SKM-1 treated with dmso at 0.1 percent for 144 hours (cell line): ENCODE measurements around the gene LEO1.
"Not testable (repeated sequence)": the region's sequence is repeated elsewhere in the genome, so short reads cannot be mapped to it uniquely, and the experiment has no call there.

Experiments
- DNase-seq: peaks from one replicate; lab custom pipeline; 2025; ENCODE audit not compliant: unreplicated experiment; lab: John Stamatoyannopoulos, UW

LEO1 gene

DNA sequence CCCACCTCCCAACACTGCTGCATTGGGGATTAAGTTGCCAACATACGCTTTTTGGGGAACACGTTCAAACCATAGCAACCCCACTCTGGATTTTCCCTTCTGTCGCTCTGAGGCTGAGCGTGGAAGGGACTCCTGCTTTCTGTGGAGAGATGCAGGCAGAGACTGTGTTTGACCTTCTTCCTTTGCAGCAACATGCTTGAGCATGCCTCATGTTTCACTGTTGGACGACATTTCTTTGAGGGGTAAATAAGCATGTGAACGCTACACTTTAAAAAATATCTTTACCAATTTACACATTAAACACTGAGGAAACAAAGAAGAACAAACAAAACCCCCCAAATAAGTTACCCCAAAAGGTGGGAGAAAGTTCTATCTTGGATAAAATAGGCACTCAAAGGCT lies 33.2 kb upstream of the LEO1 start:
- no peak for DNase-seq

GRCh38 chr15:52003710-52004109 lies 32.1 kb upstream of the LEO1 start:
- DNase-seq: no peak

DNA sequence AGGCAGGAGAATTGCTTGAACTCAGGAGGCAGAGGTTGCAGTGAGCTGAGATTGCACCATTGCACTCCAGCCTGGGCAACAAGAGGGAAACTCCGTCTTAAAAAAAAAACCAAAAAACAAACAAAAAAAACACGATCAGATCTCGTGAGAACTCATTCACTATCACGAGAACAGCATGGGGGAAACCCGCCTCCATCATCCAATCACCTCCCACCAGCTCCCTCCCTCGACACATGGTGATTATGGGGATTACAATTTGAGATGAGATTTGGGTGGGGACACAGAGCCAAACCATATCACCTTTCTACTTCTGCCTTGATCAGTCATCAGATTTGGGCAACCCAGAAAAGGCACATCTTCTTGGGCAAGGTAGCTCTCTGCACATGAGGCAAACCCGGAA lies 31.5 kb upstream of the LEO1 start:
- DNase-seq: not testable (repeated sequence)

DNA sequence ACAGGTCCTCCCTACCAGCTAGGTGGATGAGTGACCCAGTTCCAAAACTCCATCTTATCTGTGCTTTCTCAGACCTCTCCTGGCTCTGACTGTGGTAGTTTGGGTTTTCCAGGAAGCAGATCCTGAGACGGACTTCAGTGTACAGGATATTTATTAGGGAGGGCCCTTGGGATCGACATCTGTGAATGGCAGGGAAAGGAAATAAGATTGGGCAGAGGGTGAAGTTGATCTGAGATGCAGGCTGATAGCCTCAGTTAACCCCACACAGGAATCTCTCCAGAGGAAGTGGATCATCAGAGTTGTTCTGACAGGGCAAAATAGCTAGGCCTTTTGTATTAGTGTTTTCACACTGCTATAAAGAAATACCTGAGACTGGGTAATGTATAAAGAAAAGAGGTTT lies 30.8 kb upstream of the LEO1 start:
- no peak for DNase-seq

DNA sequence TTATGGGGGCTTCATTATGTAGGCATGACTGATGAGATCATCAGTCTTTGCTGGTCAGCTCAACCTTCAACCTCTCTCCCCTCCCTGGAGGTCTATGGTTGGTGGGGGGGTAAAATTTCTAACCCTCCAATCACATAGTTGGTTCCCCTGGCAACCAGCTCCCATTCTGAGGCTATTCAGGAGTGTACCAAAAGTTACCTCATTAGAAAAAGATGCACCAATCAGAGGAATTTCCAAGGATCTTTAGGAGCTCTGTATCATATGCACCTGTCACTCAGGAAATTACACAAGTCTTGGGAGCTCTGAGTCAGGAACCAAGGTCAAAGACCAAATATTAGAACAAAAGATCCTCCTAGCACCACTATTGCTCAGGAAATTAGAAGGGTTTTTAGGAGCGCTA lies 21.4 kb upstream of the LEO1 start:
- DNase-seq: no peak

- DNase-seq: no peak
Measured at GRCh38 chr15:51991141-51991540, 19.6 kb upstream of the LEO1 start.

GRCh38 chr15:51982770-51983103 lies 11.2 kb upstream of the LEO1 start:
- no peak for DNase-seq

DNA sequence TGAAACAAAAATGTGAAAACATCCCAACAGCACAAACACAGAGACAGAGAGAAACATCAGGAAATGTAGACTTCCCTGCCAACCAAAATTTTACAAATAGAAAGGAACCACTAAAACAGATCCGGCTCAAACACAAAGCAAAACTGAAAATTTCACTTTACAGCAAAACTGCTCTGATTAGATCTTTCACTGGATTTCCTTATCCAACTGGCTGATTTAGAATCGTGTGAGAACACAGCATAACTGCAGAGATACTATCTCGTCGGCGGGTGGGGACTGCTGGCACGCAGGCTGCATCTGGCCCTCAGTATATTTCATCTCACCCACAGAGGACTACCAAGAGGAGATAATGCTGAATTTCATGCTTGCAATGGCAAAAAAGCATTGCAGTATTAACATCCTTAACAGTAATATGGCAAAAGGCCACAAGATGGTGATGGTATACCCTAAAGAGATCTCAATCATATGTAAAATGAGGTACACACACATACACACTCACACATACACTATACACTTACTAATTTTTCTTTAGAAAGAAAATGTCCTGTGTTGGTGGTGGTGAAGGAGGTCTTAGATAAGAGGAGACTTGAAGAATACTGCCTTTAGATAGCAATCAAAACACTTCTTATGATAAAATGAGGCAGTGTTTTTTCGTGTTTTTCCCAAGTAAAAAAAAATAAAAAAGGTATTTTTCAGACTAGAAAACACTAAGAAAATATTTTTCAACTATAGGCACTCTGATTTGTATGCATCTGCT lies 10.6 kb upstream of the LEO1 start:
- peak; percentile 78 for DNase-seq

DNA sequence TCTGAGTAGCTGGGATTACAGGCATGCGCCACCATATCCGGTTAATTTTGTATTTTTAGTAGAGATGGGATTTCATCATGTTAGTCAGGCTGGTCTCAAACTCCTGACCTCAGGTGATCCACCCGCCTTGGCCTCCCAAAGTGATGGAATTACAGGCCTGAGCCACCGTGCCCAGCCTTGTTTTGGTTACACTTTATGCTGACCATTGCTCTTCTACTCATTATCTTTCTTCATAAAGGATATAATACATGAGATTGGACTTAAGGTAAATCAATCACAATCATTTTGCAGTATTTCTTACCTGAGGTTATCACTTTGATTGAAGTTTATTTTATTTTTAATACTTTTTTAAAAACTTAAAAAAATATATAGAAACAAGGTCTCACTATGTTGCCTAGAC lies 2.2 kb upstream of the LEO1 start:
- no peak for DNase-seq

GRCh38 chr15:51973220-51973619 lies 1.6 kb upstream of the LEO1 start:
- DNase-seq: no peak

- DNase-seq: no peak
Measured at GRCh38 chr15:51971032-51971374, 575 bp downstream of the LEO1 start.

- no peak for DNase-seq
Measured at GRCh38 chr15:51970132-51970817, 1.3 kb downstream of the LEO1 start.

DNA sequence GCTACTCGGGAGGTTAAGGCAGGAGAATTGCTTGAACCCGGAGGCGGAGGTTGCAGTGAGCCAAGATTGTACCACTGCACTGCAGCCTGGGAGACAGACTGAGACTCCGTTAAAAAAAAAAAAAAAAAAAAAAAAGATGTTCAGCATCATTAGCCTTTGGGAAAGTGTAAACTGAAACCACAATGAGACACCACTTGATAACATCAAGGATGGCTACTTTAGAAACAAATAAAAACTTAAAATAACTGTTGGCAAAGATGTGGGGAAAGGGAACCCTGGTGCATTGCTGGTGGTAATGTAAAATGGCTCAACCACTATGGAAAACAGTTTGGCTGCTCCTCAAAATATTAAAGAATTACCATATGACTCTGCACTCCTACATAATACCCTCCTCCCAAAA lies 1.9 kb downstream of the LEO1 start:
- no peak for DNase-seq

GRCh38 chr15:51967583-51967982 lies 4.0 kb downstream of the LEO1 start:
- no peak for DNase-seq

DNA sequence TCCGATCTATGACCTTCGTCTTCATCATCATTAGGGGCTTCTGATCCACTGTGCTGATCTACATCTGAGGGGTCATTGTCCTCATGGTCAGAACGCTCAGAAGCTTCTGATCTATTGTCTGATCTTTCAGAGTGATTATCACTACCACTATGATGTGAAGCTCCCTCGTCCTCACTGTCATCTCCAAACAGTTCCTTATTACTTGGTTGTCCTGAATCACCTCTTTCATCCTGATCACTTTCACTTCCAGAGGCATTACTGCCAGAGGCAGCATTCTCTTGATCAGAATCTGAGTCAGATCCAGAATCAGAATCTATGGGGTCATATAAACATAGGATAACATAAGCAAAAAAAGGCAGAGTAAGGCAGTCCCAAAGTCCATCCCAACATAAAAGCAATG lies 5.4 kb downstream of the LEO1 start:
- DNase-seq: no peak

DNA sequence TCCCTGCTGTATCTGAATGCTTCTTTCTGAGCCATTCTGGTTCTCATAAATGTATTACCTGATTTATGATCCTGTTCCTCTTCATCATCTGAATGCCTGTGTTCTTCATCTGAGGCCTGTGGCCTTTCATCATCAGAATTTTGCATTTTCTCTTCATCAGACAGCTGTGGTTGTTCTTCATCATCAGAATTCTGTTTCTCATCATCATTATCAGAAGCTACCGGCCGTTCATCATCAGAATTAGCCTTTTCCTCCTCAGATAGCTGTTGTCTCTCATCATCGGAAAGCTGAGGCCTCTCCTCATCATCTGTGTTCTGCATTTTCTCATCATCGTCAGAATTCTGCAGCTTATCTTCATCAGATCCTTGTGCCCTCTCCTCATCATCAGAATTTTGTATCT lies 5.9 kb downstream of the LEO1 start:
- no peak for DNase-seq

- no peak for DNase-seq
Measured at GRCh38 chr15:51955504-51955903, 16.1 kb downstream of the LEO1 start.

DNA sequence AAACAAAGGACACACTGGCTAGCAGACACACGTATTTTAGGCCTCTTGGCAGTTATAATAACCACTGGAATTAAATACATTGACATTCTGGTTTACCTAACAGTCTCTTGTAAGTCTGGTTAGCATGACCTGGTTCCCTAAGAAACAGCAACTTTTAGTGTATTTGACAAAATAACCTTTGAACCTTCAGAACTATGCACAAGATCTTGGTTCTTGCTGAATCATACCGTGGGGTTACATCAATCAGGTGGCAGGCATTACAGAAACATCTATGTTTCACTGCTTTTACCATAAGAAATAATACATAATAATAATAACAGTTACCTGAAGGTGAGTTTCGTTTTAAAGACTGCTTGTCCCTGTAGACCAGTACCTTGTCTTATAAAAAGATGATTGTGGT lies 18.8 kb downstream of the LEO1 start:
- no peak for DNase-seq

DNA sequence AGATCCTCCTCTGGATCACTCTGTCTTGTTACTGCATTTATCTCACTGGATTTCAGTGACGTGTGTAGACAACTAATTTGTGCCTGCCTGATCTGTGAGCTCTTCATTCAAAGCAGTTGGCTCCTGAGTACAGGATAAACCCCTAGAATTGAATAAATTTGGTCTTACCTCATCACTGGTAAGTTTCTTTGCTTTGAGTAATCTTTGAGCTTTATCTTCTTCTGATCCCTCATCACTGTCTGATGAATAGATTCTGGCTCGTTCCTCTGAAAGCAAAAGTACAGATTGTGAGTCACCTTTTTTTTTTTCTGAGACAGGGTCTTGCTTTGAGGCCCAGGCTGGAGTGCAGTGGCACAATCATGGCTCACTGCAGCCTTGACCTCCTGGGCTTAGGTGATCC lies 24.5 kb downstream of the LEO1 start:
- DNase-seq: no peak

GRCh38 chr15:51939216-51939615 lies 32.4 kb downstream of the LEO1 start:
- DNase-seq: no peak

DNA sequence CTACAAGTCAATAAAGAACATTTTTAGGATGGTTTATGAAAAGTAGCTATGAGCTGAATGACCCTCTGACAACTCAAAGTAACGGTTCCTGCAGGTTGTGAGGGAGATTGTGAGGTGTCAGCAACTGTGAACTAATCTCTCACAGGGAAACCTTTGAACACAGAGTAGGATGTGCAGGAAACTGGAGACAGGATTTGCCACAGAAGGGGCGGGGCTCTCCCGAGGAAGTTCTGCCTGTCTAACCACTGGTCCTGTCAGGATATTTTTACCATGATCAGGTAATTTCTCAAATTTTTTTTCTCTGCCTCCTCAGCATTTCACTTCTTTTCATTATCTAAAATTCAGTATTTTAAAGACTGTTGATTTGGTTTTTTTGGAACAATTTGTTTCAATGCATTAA lies 33.3 kb downstream of the LEO1 start:
- DNase-seq: no peak

GRCh38 chr15:51936105-51936478 lies 35.5 kb downstream of the LEO1 start:
- DNase-seq: no peak

DNA sequence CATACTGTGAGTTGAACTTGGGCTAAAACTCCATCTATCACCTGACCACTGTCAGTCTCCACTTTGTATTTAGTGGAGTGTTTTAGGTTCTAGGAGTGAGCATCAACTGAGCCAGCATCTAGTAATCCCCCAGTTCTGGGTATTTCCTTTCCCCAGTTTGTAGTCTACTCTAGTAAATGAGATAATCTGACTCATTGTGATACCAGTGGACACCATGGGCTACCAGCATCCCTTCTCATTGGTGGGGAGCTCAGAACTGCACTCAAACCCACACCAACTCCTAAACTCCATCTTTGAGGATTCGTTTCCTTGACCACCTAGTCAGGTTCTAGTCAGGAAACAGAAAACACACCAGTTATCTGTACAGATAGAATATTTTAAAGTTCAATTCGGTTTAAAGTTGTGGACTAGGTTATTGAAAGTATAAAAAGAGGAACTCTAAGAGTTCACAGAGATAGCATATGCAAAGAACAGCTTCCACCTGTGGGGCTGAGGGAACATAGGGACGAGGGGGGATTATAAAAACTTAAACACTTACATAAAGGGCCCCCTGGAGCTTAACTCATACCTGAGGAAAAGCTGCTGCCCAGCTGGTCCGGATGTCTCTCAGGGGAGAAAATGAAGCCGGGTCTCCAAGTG lies 36.0 kb downstream of the LEO1 start:
- no peak for DNase-seq
